Skeletal muscle satellite cell (primary cell): ENCODE results near the gene BCL6B.
A peak's percentile ranks its signal among the peaks of the same experiment; 100 is the strongest.

Source experiments
- H3K27me3 ChIP-seq: 2 replicates; pipeline ENCODE4 v1.7.0; 2013; ENCODE audit warnings: low read length; ENCODE audit not compliant: control insufficient read depth, insufficient read depth
- H3K36me3 ChIP-seq: 2 replicates; pipeline ENCODE4 v1.7.0; 2013; ENCODE audit warnings: mild to moderate bottlenecking, control low read depth, low read length; ENCODE audit not compliant: insufficient read depth
- H3K4me1 ChIP-seq: 2 replicates; pipeline ENCODE4 v1.7.0; 2013; ENCODE audit warnings: low read length; ENCODE audit not compliant: control insufficient read depth, insufficient read depth
- H3K4me2 ChIP-seq: 2 replicates; pipeline ENCODE4 v1.7.0; 2013; ENCODE audit warnings: mild to moderate bottlenecking, low read length
- H3K4me3 ChIP-seq: 2 replicates; pipeline ENCODE4 v1.7.0; 2013; ENCODE audit warnings: low read length
- H3K9ac ChIP-seq: 2 replicates; pipeline ENCODE4 v1.7.0; 2013; ENCODE audit warnings: mild to moderate bottlenecking, low read depth, low read length, moderate library complexity
- H3K9me3 ChIP-seq: replicated peaks from 2 replicates; pipeline ENCODE4 v1.7.0; 2013; ENCODE audit warnings: mild to moderate bottlenecking, control low read depth, low read length

BCL6B gene

GRCh38 chr17:7021993-7022778 lies 664 bp upstream of the BCL6B start:
- H3K4me1 ChIP-seq: peaks cover 25% of the 10 kb centered on the region
- H3K36me3 ChIP-seq: peaks cover 5% of the 10 kb centered on the region
- peak overlapping the region; percentile 83 for H3K4me2 ChIP-seq
- H3K9ac ChIP-seq: peak overlapping the region; percentile 57
- peaks cover 11% of the 10 kb centered on the region for H3K27me3 ChIP-seq
- H3K4me3 ChIP-seq: peak overlapping the region; percentile 57
- no peaks in the 10 kb centered on the region for H3K9me3 ChIP-seq

- Histone ChIP-seq H3K9ac (no peak overlapping the region), H3K4me1 (peaks cover 23% of the 10 kb centered on the region), H3K27me3 (peaks cover 11% of the 10 kb centered on the region), H3K9me3 (no peaks in the 10 kb centered on the region), H3K4me3 (peak overlapping the region; percentile 44), H3K36me3 (no peaks in the 10 kb centered on the region), H3K4me2 (peak overlapping the region; percentile 60)
Measured at GRCh38 chr17:7023576-7024401, 939 bp downstream of the BCL6B start.

GRCh38 chr17:7024402-7024785 lies 1.5 kb downstream of the BCL6B start:
- H3K4me3 ChIP-seq: no peak overlapping the region
- H3K27me3 ChIP-seq: peaks cover 11% of the 10 kb centered on the region
- H3K4me1 ChIP-seq: peaks cover 17% of the 10 kb centered on the region
- H3K9me3 ChIP-seq: no peaks in the 10 kb centered on the region
- no peak overlapping the region for H3K4me2 ChIP-seq
- no peak overlapping the region for H3K9ac ChIP-seq
- no peaks in the 10 kb centered on the region for H3K36me3 ChIP-seq

GRCh38 chr17:7025245-7025644 lies 2.4 kb downstream of the BCL6B start:
- Histone ChIP-seq H3K4me3 (no peak overlapping the region), H3K27me3 (peaks cover 11% of the 10 kb centered on the region), H3K4me2 (no peak overlapping the region), H3K4me1 (peaks cover 9% of the 10 kb centered on the region), H3K36me3 (no peaks in the 10 kb centered on the region), H3K9ac (no peak overlapping the region), H3K9me3 (no peaks in the 10 kb centered on the region)

- peaks cover 11% of the 10 kb centered on the region for H3K27me3 ChIP-seq
- no peaks in the 10 kb centered on the region for H3K9me3 ChIP-seq
- H3K4me1 ChIP-seq: peaks cover 3% of the 10 kb centered on the region
- H3K9ac ChIP-seq: no peak overlapping the region
- H3K36me3 ChIP-seq: no peaks in the 10 kb centered on the region
- no peak overlapping the region for H3K4me3 ChIP-seq
- no peak overlapping the region for H3K4me2 ChIP-seq
Measured at GRCh38 chr17:7026471-7027115, 3.7 kb downstream of the BCL6B start.

GRCh38 chr17:7027335-7027734 lies 4.5 kb downstream of the BCL6B start:
- no peaks in the 10 kb centered on the region for H3K4me1 ChIP-seq
- no peak overlapping the region for H3K4me3 ChIP-seq
- H3K27me3 ChIP-seq: peaks cover 10% of the 10 kb centered on the region
- no peaks in the 10 kb centered on the region for H3K9me3 ChIP-seq
- no peak overlapping the region for H3K4me2 ChIP-seq
- H3K9ac ChIP-seq: no peak overlapping the region
- no peaks in the 10 kb centered on the region for H3K36me3 ChIP-seq

- H3K9ac ChIP-seq: no peak overlapping the region
- H3K27me3 ChIP-seq: no peaks in the 10 kb centered on the region
- no peaks in the 10 kb centered on the region for H3K4me1 ChIP-seq
- no peak overlapping the region for H3K4me2 ChIP-seq
- H3K36me3 ChIP-seq: no peaks in the 10 kb centered on the region
- H3K9me3 ChIP-seq: no peaks in the 10 kb centered on the region
- H3K4me3 ChIP-seq: no peak overlapping the region
Measured at GRCh38 chr17:7029096-7029495, 6.2 kb downstream of the BCL6B start.

- Histone ChIP-seq H3K4me2 (no peak overlapping the region), H3K9me3 (no peaks in the 10 kb centered on the region), H3K4me3 (no peak overlapping the region), H3K36me3 (no peaks in the 10 kb centered on the region), H3K27me3 (no peaks in the 10 kb centered on the region), H3K4me1 (no peaks in the 10 kb centered on the region), H3K9ac (no peak overlapping the region)
Measured at GRCh38 chr17:7029659-7030058, 6.8 kb downstream of the BCL6B start.

- peaks cover 11% of the 10 kb centered on the region for H3K4me1 ChIP-seq
- H3K9ac ChIP-seq: peak overlapping the region; percentile 70
- peak overlapping the region; percentile 73 for H3K4me3 ChIP-seq
Measured at GRCh38 chr17:7034955-7035590, 12.2 kb downstream of the BCL6B start.

GRCh38 chr17:7035591-7036368 lies 12.9 kb downstream of the BCL6B start, which contains the start of gene SLC16A13:
SLC16A13 (plus strand) TSS chr17:7036015; CDS start chr17:7036383, 368 bp downstream.
- Histone ChIP-seq H3K27me3 (no peaks in the 10 kb centered on the region), H3K4me1 (peaks cover 11% of the 10 kb centered on the region), H3K9me3 (no peaks in the 10 kb centered on the region), H3K9ac (peak within 1 kb of the TSS; percentile 70), H3K36me3 (no peaks in the 10 kb centered on the region), H3K4me2 (peak within 1 kb of the TSS; percentile 86), H3K4me3 (peak within 1 kb of the TSS; percentile 73)

More at GRCh38 chr17:7034955-7035590, 12.2 kb downstream of the BCL6B start:
- H3K27me3 ChIP-seq: no peaks in the 10 kb centered on the region
- H3K9me3 ChIP-seq: no peaks in the 10 kb centered on the region
- peak overlapping the region; percentile 86 for H3K4me2 ChIP-seq
- no peaks in the 10 kb centered on the region for H3K36me3 ChIP-seq
